Measurements from ENCODE around the gene TTBK2.

The TTBK2 gene

GRCh38 chr15:42836251-42836650 is 84.3 kb downstream of the TTBK2 start:
- no peaks in the 10 kb centered on the region for H3K27me3 ChIP-seq (ENCODE audit: insufficient read depth, low read length)
- no peaks in the 10 kb centered on the region for H3K4me1 ChIP-seq (ENCODE audit: insufficient read depth, low read length, severe bottlenecking)
- H2AFZ ChIP-seq (ENCODE audit: low read length) = no peak overlapping the region
- no peak overlapping the region for H3K9ac ChIP-seq (ENCODE audit: low read length)
- H3K27ac ChIP-seq (ENCODE audit: low read depth, low read length, poor library complexity, severe bottlenecking) = no peak overlapping the region
- no peaks in the 10 kb centered on the region for H3F3A ChIP-seq (ENCODE audit: insufficient read depth, low read length)
- no peak for TF ChIP-seq EZH2 (IDR thresholded peaks at IDR 0.05; ENCODE audit: borderline replicate concordance, low read length)
- TF ChIP-seq CTCF (IDR thresholded peaks at IDR 0.05; ENCODE audit: low read length) = no peak
- H3K4me3 ChIP-seq (ENCODE audit: low read depth, low read length, poor library complexity, severe bottlenecking) = no peak overlapping the region
- no peaks in the 10 kb centered on the region for H3K79me2 ChIP-seq (ENCODE audit: insufficient read depth, low read length)
- H3K36me3 ChIP-seq (ENCODE audit: insufficient read depth, low read length) = peaks cover 8% of the 10 kb centered on the region; the same call in 1 of the 2 replicates
- H3K9me3 ChIP-seq (ENCODE audit: low read length) = no peaks in the 10 kb centered on the region
- H3K4me2 ChIP-seq (ENCODE audit: low read length) = no peak overlapping the region
- no peaks in the 10 kb centered on the region for H4K20me1 ChIP-seq (ENCODE audit: insufficient read depth, low read length)
- no peaks in the 10 kb centered on the region for H3K9me2 ChIP-seq (ENCODE audit: low read depth, low read length)

GRCh38 chr15:42832576-42832975 is 88.0 kb downstream of the TTBK2 start:
- no peaks in the 10 kb centered on the region for H3K4me1 ChIP-seq (ENCODE audit: insufficient read depth, low read length, severe bottlenecking)

GRCh38 chr15:42826251-42826890 is 94.2 kb downstream of the TTBK2 start:
- no peaks in the 10 kb centered on the region for H3K27me3 ChIP-seq (ENCODE audit: insufficient read depth, low read length)
- no peaks in the 10 kb centered on the region for H3K79me2 ChIP-seq (ENCODE audit: insufficient read depth, low read length)
- no peaks in the 10 kb centered on the region for H4K20me1 ChIP-seq (ENCODE audit: insufficient read depth, low read length)
- H3K4me2 ChIP-seq (ENCODE audit: low read length) = no peak overlapping the region
- no peaks in the 10 kb centered on the region for H3K9me3 ChIP-seq (ENCODE audit: low read length)
- no peak overlapping the region for H3K4me3 ChIP-seq (ENCODE audit: low read depth, low read length, poor library complexity, severe bottlenecking)
- no peak overlapping the region for H3K9ac ChIP-seq (ENCODE audit: low read length)
- H3K27ac ChIP-seq (ENCODE audit: low read depth, low read length, poor library complexity, severe bottlenecking) = no peak overlapping the region
- H2AFZ ChIP-seq (ENCODE audit: low read length) = no peak overlapping the region
- H3K4me1 ChIP-seq (ENCODE audit: insufficient read depth, low read length, severe bottlenecking) = no peaks in the 10 kb centered on the region
- TF ChIP-seq CTCF (IDR thresholded peaks at IDR 0.05; ENCODE audit: low read length) (no peak), EZH2 (IDR thresholded peaks at IDR 0.05; ENCODE audit: borderline replicate concordance, low read length) (no peak)
- no peaks in the 10 kb centered on the region for H3F3A ChIP-seq (ENCODE audit: insufficient read depth, low read length)
- 0 out of 2 replicates have a peak, but pooled peaks cover under 1% of the 10 kb centered on the region for H3K36me3 ChIP-seq (ENCODE audit: insufficient read depth, low read length)
- H3K9me2 ChIP-seq (ENCODE audit: low read depth, low read length) = no peaks in the 10 kb centered on the region; the same call in 1 of the 2 replicates

More at GRCh38 chr15:42832576-42832975, 88.0 kb downstream of the TTBK2 start:
- no peaks in the 10 kb centered on the region for H3K9me3 ChIP-seq (ENCODE audit: low read length)
- no peak overlapping the region for H3K4me2 ChIP-seq (ENCODE audit: low read length)
- H2AFZ ChIP-seq (ENCODE audit: low read length) = no peak overlapping the region
- no peak overlapping the region for H3K9ac ChIP-seq (ENCODE audit: low read length)
- no peaks in the 10 kb centered on the region for H3K79me2 ChIP-seq (ENCODE audit: insufficient read depth, low read length)
- TF ChIP-seq CTCF (IDR thresholded peaks at IDR 0.05; ENCODE audit: low read length) = no peak
- TF ChIP-seq EZH2 (IDR thresholded peaks at IDR 0.05; ENCODE audit: borderline replicate concordance, low read length) = no peak
- no peak overlapping the region for H3K27ac ChIP-seq (ENCODE audit: low read depth, low read length, poor library complexity, severe bottlenecking)
- H3K4me3 ChIP-seq (ENCODE audit: low read depth, low read length, poor library complexity, severe bottlenecking) = no peak overlapping the region
- no peaks in the 10 kb centered on the region for H3K27me3 ChIP-seq (ENCODE audit: insufficient read depth, low read length)
- H3K36me3 ChIP-seq (ENCODE audit: insufficient read depth, low read length) = no peaks in the 10 kb centered on the region
- no peaks in the 10 kb centered on the region; the same call in 1 of the 2 replicates for H3K9me2 ChIP-seq (ENCODE audit: low read depth, low read length)
- H4K20me1 ChIP-seq (ENCODE audit: insufficient read depth, low read length) = no peaks in the 10 kb centered on the region
- no peaks in the 10 kb centered on the region for H3F3A ChIP-seq (ENCODE audit: insufficient read depth, low read length)
